ENCODE data around the gene TANK.

TANK gene

GRCh38 chr2:161233858-161234431 lies 73.7 kb downstream of the TANK start:
- TF ChIP-seq, protein P1, sequence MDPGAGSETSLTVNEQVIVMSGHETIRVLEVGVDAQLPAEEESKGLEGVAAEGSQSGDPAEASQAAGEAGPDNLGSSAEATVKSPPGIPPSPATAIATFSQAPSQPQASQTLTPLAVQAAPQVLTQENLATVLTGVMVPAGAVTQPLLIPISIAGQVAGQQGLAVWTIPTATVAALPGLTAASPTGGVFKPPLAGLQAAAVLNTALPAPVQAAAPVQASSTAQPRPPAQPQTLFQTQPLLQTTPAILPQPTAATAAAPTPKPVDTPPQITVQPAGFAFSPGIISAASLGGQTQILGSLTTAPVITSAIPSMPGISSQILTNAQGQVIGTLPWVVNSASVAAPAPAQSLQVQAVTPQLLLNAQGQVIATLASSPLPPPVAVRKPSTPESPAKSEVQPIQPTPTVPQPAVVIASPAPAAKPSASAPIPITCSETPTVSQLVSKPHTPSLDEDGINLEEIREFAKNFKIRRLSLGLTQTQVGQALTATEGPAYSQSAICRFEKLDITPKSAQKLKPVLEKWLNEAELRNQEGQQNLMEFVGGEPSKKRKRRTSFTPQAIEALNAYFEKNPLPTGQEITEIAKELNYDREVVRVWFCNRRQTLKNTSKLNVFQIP (CRISPR knock-in tag; IDR thresholded peaks at IDR 0.05; ENCODE audit: borderline replicate concordance, low read depth): no peak
- TF ChIP-seq, protein P2, sequence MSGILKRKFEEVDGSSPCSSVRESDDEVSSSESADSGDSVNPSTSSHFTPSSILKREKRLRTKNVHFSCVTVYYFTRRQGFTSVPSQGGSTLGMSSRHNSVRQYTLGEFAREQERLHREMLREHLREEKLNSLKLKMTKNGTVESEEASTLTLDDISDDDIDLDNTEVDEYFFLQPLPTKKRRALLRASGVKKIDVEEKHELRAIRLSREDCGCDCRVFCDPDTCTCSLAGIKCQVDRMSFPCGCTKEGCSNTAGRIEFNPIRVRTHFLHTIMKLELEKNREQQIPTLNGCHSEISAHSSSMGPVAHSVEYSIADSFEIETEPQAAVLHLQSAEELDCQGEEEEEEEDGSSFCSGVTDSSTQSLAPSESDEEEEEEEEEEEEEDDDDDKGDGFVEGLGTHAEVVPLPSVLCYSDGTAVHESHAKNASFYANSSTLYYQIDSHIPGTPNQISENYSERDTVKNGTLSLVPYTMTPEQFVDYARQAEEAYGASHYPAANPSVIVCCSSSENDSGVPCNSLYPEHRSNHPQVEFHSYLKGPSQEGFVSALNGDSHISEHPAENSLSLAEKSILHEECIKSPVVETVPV (CRISPR knock-in tag; IDR thresholded peaks at IDR 0.05): no peak
- TF ChIP-seq ESRRG (CRISPR knock-in tag; IDR thresholded peaks at IDR 0.05) (no peak), ZNF70 (CRISPR knock-in tag; IDR thresholded peaks at IDR 0.05) (no peak), ZNF565 (CRISPR knock-in tag; conservative IDR thresholded peaks at IDR 0.05; ENCODE audit: low read depth) (no peak), GLIS3 (CRISPR knock-in tag; IDR thresholded peaks at IDR 0.05) (no peak), SNAI2 (CRISPR knock-in tag; IDR thresholded peaks at IDR 0.05) (no peak), BACH2 (CRISPR knock-in tag; IDR thresholded peaks at IDR 0.05; ENCODE audit: borderline replicate concordance) (no peak), TCF4 (CRISPR knock-in tag; IDR thresholded peaks at IDR 0.05; ENCODE audit: borderline replicate concordance) (no peak), ZFP30 (CRISPR knock-in tag; IDR thresholded peaks at IDR 0.05) (no peak), PATZ1 (CRISPR knock-in tag; IDR thresholded peaks at IDR 0.05; ENCODE audit: borderline replicate concordance) (no peak), ZNF8 (CRISPR knock-in tag; IDR thresholded peaks at IDR 0.05) (no peak), PPARA (CRISPR knock-in tag; IDR thresholded peaks at IDR 0.05; ENCODE audit: borderline replicate concordance) (no peak)
- TF ChIP-seq, protein P3, sequence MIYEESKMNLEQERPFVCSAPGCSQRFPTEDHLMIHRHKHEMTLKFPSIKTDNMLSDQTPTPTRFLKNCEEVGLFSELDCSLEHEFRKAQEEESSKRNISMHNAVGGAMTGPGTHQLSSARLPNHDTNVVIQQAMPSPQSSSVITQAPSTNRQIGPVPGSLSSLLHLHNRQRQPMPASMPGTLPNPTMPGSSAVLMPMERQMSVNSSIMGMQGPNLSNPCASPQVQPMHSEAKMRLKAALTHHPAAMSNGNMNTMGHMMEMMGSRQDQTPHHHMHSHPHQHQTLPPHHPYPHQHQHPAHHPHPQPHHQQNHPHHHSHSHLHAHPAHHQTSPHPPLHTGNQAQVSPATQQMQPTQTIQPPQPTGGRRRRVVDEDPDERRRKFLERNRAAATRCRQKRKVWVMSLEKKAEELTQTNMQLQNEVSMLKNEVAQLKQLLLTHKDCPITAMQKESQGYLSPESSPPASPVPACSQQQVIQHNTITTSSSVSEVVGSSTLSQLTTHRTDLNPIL (CRISPR knock-in tag; IDR thresholded peaks at IDR 0.05; ENCODE audit: low read depth): no peak
- ATAC-seq: no peak

- no peak for ATAC-seq
- TF ChIP-seq ESRRG (CRISPR knock-in tag; IDR thresholded peaks at IDR 0.05) (no peak), OSR1 (CRISPR knock-in tag; IDR thresholded peaks at IDR 0.05) (no peak), BACH2 (CRISPR knock-in tag; IDR thresholded peaks at IDR 0.05; ENCODE audit: borderline replicate concordance) (no peak), ARNTL (CRISPR knock-in tag; IDR thresholded peaks at IDR 0.05; ENCODE audit: borderline replicate concordance, low read depth) (no peak), ZC3H10 (CRISPR knock-in tag; IDR thresholded peaks at IDR 0.05) (no peak), ZNF565 (CRISPR knock-in tag; conservative IDR thresholded peaks at IDR 0.05; ENCODE audit: low read depth) (no peak), GLIS3 (CRISPR knock-in tag; IDR thresholded peaks at IDR 0.05) (no peak), ZNF70 (CRISPR knock-in tag; IDR thresholded peaks at IDR 0.05) (no peak), ZFP3 (CRISPR knock-in tag; IDR thresholded peaks at IDR 0.05) (no peak)
- TF ChIP-seq, protein P3 (CRISPR knock-in tag; IDR thresholded peaks at IDR 0.05; ENCODE audit: low read depth): no peak
- TF ChIP-seq, protein P1 (CRISPR knock-in tag; IDR thresholded peaks at IDR 0.05; ENCODE audit: borderline replicate concordance, low read depth): no peak
Measured at GRCh38 chr2:161234627-161235026, 74.4 kb downstream of the TANK start.
